Measurements from ENCODE around the gene RSF1. TPM values are rescaled to one million over a fixed set of nuclear protein-coding genes. Genes with fewer than 3 reads are reported as not detected.
"Not testable (repeated sequence)": the region's sequence is repeated elsewhere in the genome, so short reads cannot be mapped to it uniquely, and the experiment has no call there.

The RSF1 gene
- total RNA-seq, 1 experiment from 2014 or later: 83.0 TPM

DNA sequence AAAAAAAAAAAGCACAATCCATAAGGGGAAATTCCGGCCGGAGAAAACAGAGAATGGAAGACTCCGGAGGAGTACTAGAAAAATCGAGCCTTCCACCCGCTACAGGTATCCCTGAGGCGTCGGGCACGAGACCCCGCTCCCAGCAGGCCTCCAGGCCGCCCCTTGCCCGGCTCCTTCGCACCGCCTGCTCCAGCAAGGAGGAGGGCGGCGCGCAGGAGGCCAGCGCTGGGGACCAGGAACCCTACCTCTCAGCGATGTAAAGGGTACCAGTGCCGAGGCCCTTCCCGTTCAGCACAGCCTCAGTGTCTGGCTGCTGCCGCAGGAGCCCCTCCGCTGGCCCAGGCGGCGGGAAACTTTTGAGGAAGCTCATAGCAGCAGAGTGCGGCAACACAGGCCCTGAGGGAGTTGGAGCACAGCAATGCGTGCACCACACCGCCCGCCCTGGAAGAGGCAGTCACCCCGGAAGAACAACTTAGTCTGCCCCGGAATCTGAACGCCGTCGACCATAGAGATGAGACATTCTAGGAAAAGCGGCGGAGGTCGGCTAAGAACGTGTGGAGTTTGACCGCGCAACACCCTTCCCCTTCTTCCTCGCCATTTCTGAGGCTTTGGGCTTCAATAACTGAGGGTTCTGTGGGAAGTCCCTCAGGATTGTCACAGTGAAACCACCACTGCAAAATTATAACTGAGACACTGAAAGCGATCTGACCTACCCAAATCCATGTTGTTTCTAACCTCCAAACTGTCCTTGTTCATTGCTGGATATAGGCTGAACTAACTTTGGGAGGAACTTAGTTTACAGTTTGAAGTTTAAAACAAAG is 183.0 kb downstream of the RSF1 start, which contains the start of gene CLNS1A:
CLNS1A (minus strand) TSS at position 450 of the 821 bp plus-strand sequence; CDS start at position 370, 80 bp downstream.
- in situ Hi-C loops (cut with HindIII; ENCODE audit: low pct_unique_long_range_greater_than_20kb, low sequenced_read_pairs): no loop called here
- ATAC-seq: peak; percentile 99
- Histone ChIP-seq H3K27me3 (ENCODE audit: control insufficient read depth, insufficient read depth, low read length) (no peaks in the 10 kb centered on the region), H3K9me3 (ENCODE audit: control insufficient read depth, insufficient read depth, low read depth, low read length) (no peaks in the 10 kb centered on the region), H3K27ac (ENCODE audit: low read length) (peak within 1 kb of the TSS; percentile 99), H3K36me3 (ENCODE audit: control insufficient read depth, insufficient read depth, low read length) (no peaks in the 10 kb centered on the region; the same call in 1 of the 2 replicates), H3K4me3 (ENCODE audit: low read depth in 2 of 2, low read length in 2 of 2) (peak within 1 kb of the TSS; percentile 76 to 92), H3K4me1 (ENCODE audit: control insufficient read depth, insufficient read depth, low read length) (peaks cover 9% of the 10 kb centered on the region)
- TF ChIP-seq SIN3A (IDR thresholded peaks at IDR 0.05; ENCODE audit: borderline replicate concordance, insufficient read depth, low read depth, low read length): peak; percentile 85; the same call in 1 of the 2 replicates
- TF ChIP-seq POLR2AphosphoS5 (IDR thresholded peaks at IDR 0.05; ENCODE audit: low read depth, low read length): peak; percentile 96
- TF ChIP-seq TCF7L2 (IDR thresholded peaks at IDR 0.05; ENCODE audit: low read depth, low read length): peak; percentile 36; the same call in 1 of the 2 replicates
- TF ChIP-seq, protein P1, sequence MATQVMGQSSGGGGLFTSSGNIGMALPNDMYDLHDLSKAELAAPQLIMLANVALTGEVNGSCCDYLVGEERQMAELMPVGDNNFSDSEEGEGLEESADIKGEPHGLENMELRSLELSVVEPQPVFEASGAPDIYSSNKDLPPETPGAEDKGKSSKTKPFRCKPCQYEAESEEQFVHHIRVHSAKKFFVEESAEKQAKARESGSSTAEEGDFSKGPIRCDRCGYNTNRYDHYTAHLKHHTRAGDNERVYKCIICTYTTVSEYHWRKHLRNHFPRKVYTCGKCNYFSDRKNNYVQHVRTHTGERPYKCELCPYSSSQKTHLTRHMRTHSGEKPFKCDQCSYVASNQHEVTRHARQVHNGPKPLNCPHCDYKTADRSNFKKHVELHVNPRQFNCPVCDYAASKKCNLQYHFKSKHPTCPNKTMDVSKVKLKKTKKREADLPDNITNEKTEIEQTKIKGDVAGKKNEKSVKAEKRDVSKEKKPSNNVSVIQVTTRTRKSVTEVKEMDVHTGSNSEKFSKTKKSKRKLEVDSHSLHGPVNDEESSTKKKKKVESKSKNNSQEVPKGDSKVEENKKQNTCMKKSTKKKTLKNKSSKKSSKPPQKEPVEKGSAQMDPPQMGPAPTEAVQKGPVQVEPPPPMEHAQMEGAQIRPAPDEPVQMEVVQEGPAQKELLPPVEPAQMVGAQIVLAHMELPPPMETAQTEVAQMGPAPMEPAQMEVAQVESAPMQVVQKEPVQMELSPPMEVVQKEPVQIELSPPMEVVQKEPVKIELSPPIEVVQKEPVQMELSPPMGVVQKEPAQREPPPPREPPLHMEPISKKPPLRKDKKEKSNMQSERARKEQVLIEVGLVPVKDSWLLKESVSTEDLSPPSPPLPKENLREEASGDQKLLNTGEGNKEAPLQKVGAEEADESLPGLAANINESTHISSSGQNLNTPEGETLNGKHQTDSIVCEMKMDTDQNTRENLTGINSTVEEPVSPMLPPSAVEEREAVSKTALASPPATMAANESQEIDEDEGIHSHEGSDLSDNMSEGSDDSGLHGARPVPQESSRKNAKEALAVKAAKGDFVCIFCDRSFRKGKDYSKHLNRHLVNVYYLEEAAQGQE (IDR thresholded peaks at IDR 0.05; ENCODE audit: insufficient read depth in 1 of 2, low read depth in 2 of 2, low read length in 1 of 2): peak; percentile 32 to 42; a peak in 1 of 4 replicates
- TF ChIP-seq, protein P2, sequence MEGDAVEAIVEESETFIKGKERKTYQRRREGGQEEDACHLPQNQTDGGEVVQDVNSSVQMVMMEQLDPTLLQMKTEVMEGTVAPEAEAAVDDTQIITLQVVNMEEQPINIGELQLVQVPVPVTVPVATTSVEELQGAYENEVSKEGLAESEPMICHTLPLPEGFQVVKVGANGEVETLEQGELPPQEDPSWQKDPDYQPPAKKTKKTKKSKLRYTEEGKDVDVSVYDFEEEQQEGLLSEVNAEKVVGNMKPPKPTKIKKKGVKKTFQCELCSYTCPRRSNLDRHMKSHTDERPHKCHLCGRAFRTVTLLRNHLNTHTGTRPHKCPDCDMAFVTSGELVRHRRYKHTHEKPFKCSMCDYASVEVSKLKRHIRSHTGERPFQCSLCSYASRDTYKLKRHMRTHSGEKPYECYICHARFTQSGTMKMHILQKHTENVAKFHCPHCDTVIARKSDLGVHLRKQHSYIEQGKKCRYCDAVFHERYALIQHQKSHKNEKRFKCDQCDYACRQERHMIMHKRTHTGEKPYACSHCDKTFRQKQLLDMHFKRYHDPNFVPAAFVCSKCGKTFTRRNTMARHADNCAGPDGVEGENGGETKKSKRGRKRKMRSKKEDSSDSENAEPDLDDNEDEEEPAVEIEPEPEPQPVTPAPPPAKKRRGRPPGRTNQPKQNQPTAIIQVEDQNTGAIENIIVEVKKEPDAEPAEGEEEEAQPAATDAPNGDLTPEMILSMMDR (IDR thresholded peaks at IDR 0.05): no peak
- intact Hi-C loops (cut with micrococcal nuclease; ENCODE audit: unreplicated experiment): no loop called here
- DNase-seq (ENCODE audit: low read depth, low spot score): peak; percentile 80
- ChIA-PET CTCF (interaction anchor here (0.6 kb wide), 1 partner anchor 325 kb away, joined by 4 read pairs; no protein-coding TSS in a partner anchor), POLR2A (interaction anchor here (0.6 to 0.7 kb wide), 2 partner anchors 41 to 467 kb away, joined by 3 to 6 read pairs; no protein-coding TSS in a partner anchor)
- BruUV-seq (replicated peaks): no TSS peak

DNA sequence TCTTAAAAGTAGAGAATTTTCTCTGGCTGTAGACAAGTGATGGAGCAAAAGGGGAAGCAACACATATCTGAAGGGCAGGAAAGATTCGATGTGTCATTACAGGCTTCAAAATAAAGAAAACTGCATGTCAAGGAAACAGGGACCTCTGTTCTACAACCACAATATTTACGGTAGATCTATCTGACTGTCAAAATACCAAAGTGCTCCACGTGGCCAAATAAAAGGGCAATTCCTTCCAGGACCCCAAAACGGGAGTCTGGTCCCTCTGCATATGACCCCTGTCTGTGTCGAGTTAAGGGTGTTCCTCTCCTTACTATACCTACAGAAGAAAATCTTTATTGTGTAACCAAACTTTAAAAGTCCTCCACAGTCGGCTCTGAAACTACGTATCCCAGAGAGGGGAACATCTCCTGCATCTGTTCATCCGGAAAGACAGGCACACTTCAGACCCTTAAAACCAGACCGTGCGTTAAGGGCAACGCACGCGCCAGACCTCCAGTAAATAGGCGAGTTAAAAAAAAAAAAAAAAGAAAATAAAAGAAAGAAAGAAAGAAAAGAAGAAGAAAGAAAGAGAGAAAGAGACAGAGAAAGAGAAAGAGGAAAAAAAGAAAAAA is 183.7 kb downstream of the RSF1 start:
- Histone ChIP-seq H3K36me3 (ENCODE audit: control insufficient read depth, insufficient read depth, low read length) (no peaks in the 10 kb centered on the region; the same call in 1 of the 2 replicates), H3K27me3 (ENCODE audit: control insufficient read depth, insufficient read depth, low read length) (no peaks in the 10 kb centered on the region), H3K27ac (ENCODE audit: low read length) (peak overlapping the region; percentile 99), H3K4me3 (ENCODE audit: low read depth in 2 of 2, low read length in 2 of 2) (peak overlapping the region; percentile 76 to 92), H3K9me3 (ENCODE audit: control insufficient read depth, insufficient read depth, low read depth, low read length) (no peaks in the 10 kb centered on the region), H3K4me1 (ENCODE audit: control insufficient read depth, insufficient read depth, low read length) (peaks cover 9% of the 10 kb centered on the region)
- ATAC-seq (no peak), DNase-seq (ENCODE audit: low read depth, low spot score) (no peak)
- BruUV-seq (replicated peaks): TSS peak; percentile 90
- in situ Hi-C loops (cut with HindIII; ENCODE audit: low pct_unique_long_range_greater_than_20kb, low sequenced_read_pairs): no loop called here
- TF ChIP-seq, protein P1 (IDR thresholded peaks at IDR 0.05; ENCODE audit: insufficient read depth in 1 of 2, low read depth in 2 of 2, low read length in 1 of 2): no peak
- no peak for TF ChIP-seq TCF7L2 (IDR thresholded peaks at IDR 0.05; ENCODE audit: low read depth, low read length)
- no peak for TF ChIP-seq SIN3A (IDR thresholded peaks at IDR 0.05; ENCODE audit: borderline replicate concordance, insufficient read depth, low read depth, low read length)
- no peak for TF ChIP-seq POLR2AphosphoS5 (IDR thresholded peaks at IDR 0.05; ENCODE audit: low read depth, low read length)
- TF ChIP-seq, protein P2 (IDR thresholded peaks at IDR 0.05): no peak
- intact Hi-C loops (cut with micrococcal nuclease; ENCODE audit: unreplicated experiment): no loop called here
- CTCF ChIA-PET: no interaction called here
- POLR2A ChIA-PET: interaction anchor here (0.7 kb wide), 1 partner anchor 467 kb away, joined by 3 read pairs; no protein-coding TSS in a partner anchor

DNA sequence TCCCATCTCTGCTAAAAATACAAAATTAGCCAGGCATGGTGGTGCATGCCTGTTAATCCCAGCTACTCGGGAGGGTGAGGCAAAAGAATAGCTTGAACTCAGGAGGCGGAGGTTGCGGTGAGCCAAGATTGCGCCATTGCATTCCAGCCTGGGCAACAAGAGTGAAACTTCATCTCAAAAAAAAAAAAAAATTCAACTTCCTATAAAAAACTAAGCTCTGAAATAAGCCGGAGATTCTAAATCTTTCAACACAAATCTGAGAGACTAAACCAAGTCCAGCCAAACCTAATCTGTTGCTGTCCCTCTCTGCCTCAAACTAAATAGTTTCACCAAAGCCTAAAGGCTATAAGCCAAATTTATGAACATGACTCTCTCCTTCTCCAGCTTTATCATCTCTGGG is 186.6 kb downstream of the RSF1 start:
- H3K36me3 ChIP-seq (ENCODE audit: control insufficient read depth, insufficient read depth, low read length); BruUV-seq (replicated peaks); DNase-seq (ENCODE audit: low read depth, low spot score); H3K9me3 ChIP-seq (ENCODE audit: control insufficient read depth, insufficient read depth, low read depth, low read length); ATAC-seq; H3K4me3 ChIP-seq (ENCODE audit: low read depth in 2 of 2, low read length in 2 of 2); H3K4me1 ChIP-seq (ENCODE audit: control insufficient read depth, insufficient read depth, low read length); intact Hi-C loops (cut with micrococcal nuclease; ENCODE audit: unreplicated experiment); H3K27me3 ChIP-seq (ENCODE audit: control insufficient read depth, insufficient read depth, low read length); H3K27ac ChIP-seq (ENCODE audit: low read length); in situ Hi-C loops (cut with HindIII; ENCODE audit: low pct_unique_long_range_greater_than_20kb, low sequenced_read_pairs): not testable (repeated sequence)
- POLR2A ChIA-PET: interaction anchor here (0.6 kb wide), 1 partner anchor 44 kb away, joined by 6 read pairs; no protein-coding TSS in a partner anchor
- CTCF ChIA-PET: interaction anchor here (0.7 to 0.8 kb wide), 2 partner anchors 14 to 653 kb away, joined by 3 read pairs; no protein-coding TSS in a partner anchor

Measured in Panc1 (cell line).